Measurements from ENCODE around the gene ADAP1.
A peak's percentile ranks its signal among the peaks of the same experiment; 100 is the strongest.

DNA sequence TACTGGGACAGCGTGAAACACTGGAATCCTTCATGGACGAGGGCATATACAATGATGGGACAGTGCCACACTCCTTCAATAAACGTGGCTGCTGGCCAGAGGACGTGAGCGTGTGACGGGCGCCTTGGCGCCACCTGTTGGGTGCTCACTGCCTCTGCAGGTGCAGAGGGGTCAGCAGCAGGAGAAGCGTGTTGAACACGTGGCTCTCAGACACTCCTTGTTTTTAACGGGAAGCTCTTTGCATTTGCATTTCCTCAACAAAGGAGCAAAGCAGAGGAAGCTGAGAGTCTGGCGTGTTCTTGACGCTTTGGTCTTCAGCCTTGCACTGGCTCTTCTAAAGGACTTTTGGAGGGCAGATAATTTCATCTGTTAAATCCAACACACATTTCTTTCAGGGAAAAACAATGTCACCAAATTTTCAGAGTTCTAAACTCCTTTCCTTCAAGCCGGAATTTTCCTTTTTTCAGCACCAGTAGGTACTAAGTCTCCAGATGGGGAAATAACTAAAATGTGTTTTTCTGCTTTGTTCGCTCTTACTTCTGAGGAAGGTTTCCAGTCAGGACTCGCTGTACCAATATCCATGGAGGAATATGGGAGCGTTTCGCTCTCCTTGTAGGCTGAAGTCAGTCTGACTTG is 81.0 kb downstream of the ADAP1 start:
- TF ChIP-seq, protein P1, sequence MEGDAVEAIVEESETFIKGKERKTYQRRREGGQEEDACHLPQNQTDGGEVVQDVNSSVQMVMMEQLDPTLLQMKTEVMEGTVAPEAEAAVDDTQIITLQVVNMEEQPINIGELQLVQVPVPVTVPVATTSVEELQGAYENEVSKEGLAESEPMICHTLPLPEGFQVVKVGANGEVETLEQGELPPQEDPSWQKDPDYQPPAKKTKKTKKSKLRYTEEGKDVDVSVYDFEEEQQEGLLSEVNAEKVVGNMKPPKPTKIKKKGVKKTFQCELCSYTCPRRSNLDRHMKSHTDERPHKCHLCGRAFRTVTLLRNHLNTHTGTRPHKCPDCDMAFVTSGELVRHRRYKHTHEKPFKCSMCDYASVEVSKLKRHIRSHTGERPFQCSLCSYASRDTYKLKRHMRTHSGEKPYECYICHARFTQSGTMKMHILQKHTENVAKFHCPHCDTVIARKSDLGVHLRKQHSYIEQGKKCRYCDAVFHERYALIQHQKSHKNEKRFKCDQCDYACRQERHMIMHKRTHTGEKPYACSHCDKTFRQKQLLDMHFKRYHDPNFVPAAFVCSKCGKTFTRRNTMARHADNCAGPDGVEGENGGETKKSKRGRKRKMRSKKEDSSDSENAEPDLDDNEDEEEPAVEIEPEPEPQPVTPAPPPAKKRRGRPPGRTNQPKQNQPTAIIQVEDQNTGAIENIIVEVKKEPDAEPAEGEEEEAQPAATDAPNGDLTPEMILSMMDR (conservative IDR thresholded peaks at IDR 0.05; ENCODE audit: low read length), result peak; percentile 93
- TF ChIP-seq EZH2phosphoT487 (IDR thresholded peaks at IDR 0.05; ENCODE audit: borderline replicate concordance), result no peak

All from Loucy (cell line).